SKM-1 treated with dmso at 0.1 percent for 144 hours (cell line): ENCODE measurements around the gene FASTK.

Experiments
- DNase-seq: peaks from one replicate; lab custom pipeline; 2025; ENCODE audit not compliant: unreplicated experiment; lab: John Stamatoyannopoulos, UW

The FASTK gene

GRCh38 chr7:151118108-151119054 is 37.8 kb upstream of the FASTK start:
- no peak for DNase-seq

GRCh38 chr7:151117565-151117964 is 37.0 kb upstream of the FASTK start:
- no peak for DNase-seq

GRCh38 chr7:151116603-151117440 is 36.2 kb upstream of the FASTK start:
- no peak for DNase-seq

GRCh38 chr7:151115836-151116418 is 35.3 kb upstream of the FASTK start:
- DNase-seq: no peak

- DNase-seq: no peak
Observed at GRCh38 chr7:151115121-151115835, 34.7 kb upstream of the FASTK start.

- no peak for DNase-seq
Observed at GRCh38 chr7:151114151-151115090, 33.8 kb upstream of the FASTK start.

- DNase-seq: no peak
Observed at GRCh38 chr7:151113344-151114150, 32.9 kb upstream of the FASTK start.

GRCh38 chr7:151110941-151111645 is 30.5 kb upstream of the FASTK start:
- peak; percentile 9 for DNase-seq

- DNase-seq: no peak
Observed at GRCh38 chr7:151110236-151110940, 29.8 kb upstream of the FASTK start.

- no peak for DNase-seq
Observed at GRCh38 chr7:151109094-151110048, 28.8 kb upstream of the FASTK start.

- DNase-seq: no peak
Observed at GRCh38 chr7:151107882-151108281, 27.3 kb upstream of the FASTK start.

GRCh38 chr7:151104411-151105235 is 24.0 kb upstream of the FASTK start:
- DNase-seq: no peak

GRCh38 chr7:151103973-151104372 is 23.4 kb upstream of the FASTK start:
- DNase-seq: no peak

GRCh38 chr7:151102991-151103390 is 22.4 kb upstream of the FASTK start:
- DNase-seq: no peak

- no peak for DNase-seq
Observed at GRCh38 chr7:151101621-151102396, 21.2 kb upstream of the FASTK start.
